H1 (cell line): ENCODE measurements around the gene UBE2H. TPM values are rescaled to one million over a fixed set of nuclear protein-coding genes. Genes with fewer than 3 reads are reported as not detected.

Experiments
- CBX8 ChIP-seq: fragments of 300-800, 300-1000 bp; sonication (generic); IDR thresholded peaks from 2 replicates; pipeline ENCODE4 v1.7.1; 2016; ENCODE audit warnings: low read depth, low read length, borderline replicate concordance
- CTBP2 ChIP-seq: IDR thresholded peaks from 2 replicates; pipeline ENCODE4 v1.7.0; 2011; ENCODE audit warnings: borderline replicate concordance, mild to moderate bottlenecking, moderate library complexity, mixed read lengths, low read length; ENCODE audit not compliant: insufficient read depth, insufficient read length
- polyA plus RNA-seq, 7 experiments: library from polyadenylated mRNA; depleted of rRNA in 3 of 7; stranded (reverse) in 5 of 7; unstranded in 2 of 7; fragments of >200 nt in 5 of 7; fragments of 200-250 nt in 2 of 7; gene quantifications; 1 replicate in 5 of 7; 2 replicates in 1 of 7; 4 replicates in 1 of 7; pipeline versions ENCODE4 v1.2.1 to v1.2.3, GENCODE V29; 2011 to 2013; ENCODE audit warnings: missing spikeins in 2 of 7, mixed read lengths in 2 of 7
- total RNA-seq: library from RNA; stranded (reverse); fragmentation: NEBNext Ultra II Directional; extraction: Animal tissue kit (Norgen Biotek cat#: 25700); gene quantifications from 2 replicates; pipeline ENCODE4 v1.2.1, GENCODE V29; 2021
- TF ChIP-seq, protein P1 (sequence below): fragments of 300-600 bp; sonication (generic); IDR thresholded peaks from 2 replicates; pipeline ENCODE4 v1.7.1; 2012; ENCODE audit warnings: low read length, moderate library complexity, mild to moderate bottlenecking, inconsistent platforms; ENCODE audit not compliant: insufficient replicate concordance

The UBE2H gene
- total and polyA plus RNA-seq, 2 of the 8 experiments (the other 6 are each of a cell fraction or from before 2014, with no cell fraction given), result 30.6 to 62.2 TPM

DNA sequence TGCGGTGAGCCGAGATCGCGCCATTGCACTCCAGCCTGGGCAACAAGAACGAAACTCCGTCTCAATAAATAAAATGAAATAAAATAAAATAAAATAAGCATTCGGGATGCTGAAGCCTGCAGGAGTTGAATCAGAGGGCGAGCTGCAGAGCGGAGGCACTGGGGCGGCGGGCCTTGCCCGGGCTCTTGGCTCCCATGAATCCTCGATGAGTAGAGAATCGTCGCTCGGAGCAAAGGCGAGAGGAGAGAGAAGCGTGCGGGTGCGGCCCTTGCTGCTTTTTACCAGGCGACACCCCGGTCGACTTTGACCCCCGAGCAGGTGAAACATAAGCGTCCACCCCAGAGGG lies 168.3 kb downstream of the UBE2H start (continued):
- TF ChIP-seq, protein P1, sequence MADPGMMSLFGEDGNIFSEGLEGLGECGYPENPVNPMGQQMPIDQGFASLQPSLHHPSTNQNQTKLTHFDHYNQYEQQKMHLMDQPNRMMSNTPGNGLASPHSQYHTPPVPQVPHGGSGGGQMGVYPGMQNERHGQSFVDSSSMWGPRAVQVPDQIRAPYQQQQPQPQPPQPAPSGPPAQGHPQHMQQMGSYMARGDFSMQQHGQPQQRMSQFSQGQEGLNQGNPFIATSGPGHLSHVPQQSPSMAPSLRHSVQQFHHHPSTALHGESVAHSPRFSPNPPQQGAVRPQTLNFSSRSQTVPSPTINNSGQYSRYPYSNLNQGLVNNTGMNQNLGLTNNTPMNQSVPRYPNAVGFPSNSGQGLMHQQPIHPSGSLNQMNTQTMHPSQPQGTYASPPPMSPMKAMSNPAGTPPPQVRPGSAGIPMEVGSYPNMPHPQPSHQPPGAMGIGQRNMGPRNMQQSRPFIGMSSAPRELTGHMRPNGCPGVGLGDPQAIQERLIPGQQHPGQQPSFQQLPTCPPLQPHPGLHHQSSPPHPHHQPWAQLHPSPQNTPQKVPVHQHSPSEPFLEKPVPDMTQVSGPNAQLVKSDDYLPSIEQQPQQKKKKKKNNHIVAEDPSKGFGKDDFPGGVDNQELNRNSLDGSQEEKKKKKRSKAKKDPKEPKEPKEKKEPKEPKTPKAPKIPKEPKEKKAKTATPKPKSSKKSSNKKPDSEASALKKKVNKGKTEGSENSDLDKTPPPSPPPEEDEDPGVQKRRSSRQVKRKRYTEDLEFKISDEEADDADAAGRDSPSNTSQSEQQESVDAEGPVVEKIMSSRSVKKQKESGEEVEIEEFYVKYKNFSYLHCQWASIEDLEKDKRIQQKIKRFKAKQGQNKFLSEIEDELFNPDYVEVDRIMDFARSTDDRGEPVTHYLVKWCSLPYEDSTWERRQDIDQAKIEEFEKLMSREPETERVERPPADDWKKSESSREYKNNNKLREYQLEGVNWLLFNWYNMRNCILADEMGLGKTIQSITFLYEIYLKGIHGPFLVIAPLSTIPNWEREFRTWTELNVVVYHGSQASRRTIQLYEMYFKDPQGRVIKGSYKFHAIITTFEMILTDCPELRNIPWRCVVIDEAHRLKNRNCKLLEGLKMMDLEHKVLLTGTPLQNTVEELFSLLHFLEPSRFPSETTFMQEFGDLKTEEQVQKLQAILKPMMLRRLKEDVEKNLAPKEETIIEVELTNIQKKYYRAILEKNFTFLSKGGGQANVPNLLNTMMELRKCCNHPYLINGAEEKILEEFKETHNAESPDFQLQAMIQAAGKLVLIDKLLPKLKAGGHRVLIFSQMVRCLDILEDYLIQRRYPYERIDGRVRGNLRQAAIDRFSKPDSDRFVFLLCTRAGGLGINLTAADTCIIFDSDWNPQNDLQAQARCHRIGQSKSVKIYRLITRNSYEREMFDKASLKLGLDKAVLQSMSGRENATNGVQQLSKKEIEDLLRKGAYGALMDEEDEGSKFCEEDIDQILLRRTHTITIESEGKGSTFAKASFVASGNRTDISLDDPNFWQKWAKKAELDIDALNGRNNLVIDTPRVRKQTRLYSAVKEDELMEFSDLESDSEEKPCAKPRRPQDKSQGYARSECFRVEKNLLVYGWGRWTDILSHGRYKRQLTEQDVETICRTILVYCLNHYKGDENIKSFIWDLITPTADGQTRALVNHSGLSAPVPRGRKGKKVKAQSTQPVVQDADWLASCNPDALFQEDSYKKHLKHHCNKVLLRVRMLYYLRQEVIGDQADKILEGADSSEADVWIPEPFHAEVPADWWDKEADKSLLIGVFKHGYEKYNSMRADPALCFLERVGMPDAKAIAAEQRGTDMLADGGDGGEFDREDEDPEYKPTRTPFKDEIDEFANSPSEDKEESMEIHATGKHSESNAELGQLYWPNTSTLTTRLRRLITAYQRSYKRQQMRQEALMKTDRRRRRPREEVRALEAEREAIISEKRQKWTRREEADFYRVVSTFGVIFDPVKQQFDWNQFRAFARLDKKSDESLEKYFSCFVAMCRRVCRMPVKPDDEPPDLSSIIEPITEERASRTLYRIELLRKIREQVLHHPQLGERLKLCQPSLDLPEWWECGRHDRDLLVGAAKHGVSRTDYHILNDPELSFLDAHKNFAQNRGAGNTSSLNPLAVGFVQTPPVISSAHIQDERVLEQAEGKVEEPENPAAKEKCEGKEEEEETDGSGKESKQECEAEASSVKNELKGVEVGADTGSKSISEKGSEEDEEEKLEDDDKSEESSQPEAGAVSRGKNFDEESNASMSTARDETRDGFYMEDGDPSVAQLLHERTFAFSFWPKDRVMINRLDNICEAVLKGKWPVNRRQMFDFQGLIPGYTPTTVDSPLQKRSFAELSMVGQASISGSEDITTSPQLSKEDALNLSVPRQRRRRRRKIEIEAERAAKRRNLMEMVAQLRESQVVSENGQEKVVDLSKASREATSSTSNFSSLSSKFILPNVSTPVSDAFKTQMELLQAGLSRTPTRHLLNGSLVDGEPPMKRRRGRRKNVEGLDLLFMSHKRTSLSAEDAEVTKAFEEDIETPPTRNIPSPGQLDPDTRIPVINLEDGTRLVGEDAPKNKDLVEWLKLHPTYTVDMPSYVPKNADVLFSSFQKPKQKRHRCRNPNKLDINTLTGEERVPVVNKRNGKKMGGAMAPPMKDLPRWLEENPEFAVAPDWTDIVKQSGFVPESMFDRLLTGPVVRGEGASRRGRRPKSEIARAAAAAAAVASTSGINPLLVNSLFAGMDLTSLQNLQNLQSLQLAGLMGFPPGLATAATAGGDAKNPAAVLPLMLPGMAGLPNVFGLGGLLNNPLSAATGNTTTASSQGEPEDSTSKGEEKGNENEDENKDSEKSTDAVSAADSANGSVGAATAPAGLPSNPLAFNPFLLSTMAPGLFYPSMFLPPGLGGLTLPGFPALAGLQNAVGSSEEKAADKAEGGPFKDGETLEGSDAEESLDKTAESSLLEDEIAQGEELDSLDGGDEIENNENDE, result no peak
- TF ChIP-seq CTBP2 (no peak), CBX8 (0 out of 2 replicates have a peak, but pooled peaks have one; percentile 23)
